Thyroid gland (tissue), 4 donors: ENCODE data around the gene VSTM2B. TPM values are rescaled to one million over a fixed set of nuclear protein-coding genes. Genes with fewer than 3 reads are reported as not detected.

Experiments
- DNase-seq, 2 donors: peaks; one replicate each; pipeline ENCODE4 v3.0.0-alpha.2; 2019
- H3K27ac ChIP-seq, 3 donors: fragments of 200-600 bp; sonication (generic); 1 replicate in 2 of 3; 2 replicates in 1 of 3; pipeline ENCODE4 v1.5.1; 2016 to 2019; ENCODE audit warnings: mild to moderate bottlenecking in 1 of 3, moderate library complexity in 1 of 3
- H3K27me3 ChIP-seq: fragments of 200-600 bp; sonication (generic); one replicate; pipeline ENCODE4 v1.5.1; 2019
- H3K36me3 ChIP-seq, 2 donors: fragments of 200-600 bp; sonication (generic); one replicate each; pipeline ENCODE4 v1.5.1; 2016 to 2019
- H3K4me1 ChIP-seq, 2 donors: fragments of 200-600 bp; sonication (generic); one replicate each; pipeline ENCODE4 v1.5.1; 2017 to 2019
- H3K4me3 ChIP-seq, 3 donors: fragments of 200-600 bp; sonication (generic); replicated peaks in 1 of 3; 1 replicate in 2 of 3; 2 replicates in 1 of 3; pipeline ENCODE4 v1.5.1; 2016; ENCODE audit warnings: mild to moderate bottlenecking in 1 of 3
- H3K9me3 ChIP-seq: fragments of 200-600 bp; sonication (generic); one replicate; pipeline ENCODE4 v1.5.1; 2017
- CTCF ChIP-seq, 6 experiments: fragments of 200-600 bp in 3 of 6; fragments of 450-650 bp in 3 of 6; sonication (generic) in 3 of 6; IDR thresholded peaks; one replicate each; pipeline ENCODE4 v1.5.1; 2016 to 2019; ENCODE audit warnings: antibody characterized with exemption in 6 of 6, mild to moderate bottlenecking in 2 of 6, inconsistent platforms in 1 of 6, moderate library complexity in 1 of 6
- POLR2A ChIP-seq, 2 donors: fragments of 450-650 bp; IDR thresholded peaks; one replicate each; pipeline ENCODE4 v1.6.1; 2017; ENCODE audit warnings: antibody characterized with exemption in 2 of 2, mild to moderate bottlenecking in 2 of 2, moderate library complexity in 1 of 2
- WGBS, 2 donors: methylation state at CpG; one replicate each; pipeline ENCODE4 v1.1.5; 2017; 5-methylcytosine and 5-hydroxymethylcytosine counted together
- intact Hi-C: fragments of 100-400 bp; cut with DNase I; formaldehyde crosslinking; loops from one replicate; pipeline ENCODE4 v1.15.1; 2023
- total RNA-seq, 4 donors: library from RNA; depleted of rRNA; stranded (reverse); fragments of >200 nt; gene quantifications; one replicate each; pipeline ENCODE4 v1.2.3, GENCODE V29; 2016

The VSTM2B gene
- total RNA-seq, 4 donors from 2014 or later = not detected

GRCh38 chr19:29566496-29567054, 40.8 kb downstream of the VSTM2B start:
- Histone ChIP-seq H3K9me3 (no peaks in the 10 kb centered on the region), H3K27me3 (no peaks in the 10 kb centered on the region), H3K4me1 (no peaks in the 10 kb centered on the region), H3K36me3 (no peaks in the 10 kb centered on the region), H3K4me3 (no peak overlapping the region), H3K27ac (no peak overlapping the region)
- DNase-seq = no peak
- intact Hi-C loops = no loop called here
- no peak for TF ChIP-seq POLR2A (IDR thresholded peaks at IDR 0.05)
- TF ChIP-seq CTCF (IDR thresholded peaks at IDR 0.05) = no peak
- 80 to 88% methylated on average over 3 of the region's 3 CpGs for whole genome bisulfite sequencing, 2 donors

GRCh38 chr19:29567366-29567915, 41.6 kb downstream of the VSTM2B start:
- DNase-seq = no peak
- TF ChIP-seq CTCF (IDR thresholded peaks at IDR 0.05) = no peak
- TF ChIP-seq POLR2A (IDR thresholded peaks at IDR 0.05) = no peak
- 62 to 63% methylated on average over 2 of the region's 2 CpGs for WGBS, 2 donors
- H3K4me1 ChIP-seq = no peaks in the 10 kb centered on the region
- intact Hi-C loops = no loop called here
- H3K36me3 ChIP-seq = no peaks in the 10 kb centered on the region
- no peak overlapping the region for H3K4me3 ChIP-seq
- no peaks in the 10 kb centered on the region for H3K27me3 ChIP-seq
- no peak overlapping the region for H3K27ac ChIP-seq
- H3K9me3 ChIP-seq = no peaks in the 10 kb centered on the region

- H3K36me3 ChIP-seq = no peaks in the 10 kb centered on the region
- WGBS, 2 donors = 50 to 66% methylated on average over 20 to 21 of the region's 22 CpGs
- H3K4me3 ChIP-seq = no peak overlapping the region
- no peaks in the 10 kb centered on the region for H3K4me1 ChIP-seq
- no peaks in the 10 kb centered on the region for H3K27me3 ChIP-seq
- TF ChIP-seq CTCF (IDR thresholded peaks at IDR 0.05) (no peak), POLR2A (IDR thresholded peaks at IDR 0.05) (no peak)
- no peak for DNase-seq
- no peaks in the 10 kb centered on the region for H3K9me3 ChIP-seq
- H3K27ac ChIP-seq = no peak overlapping the region
- intact Hi-C loops = no loop called here
Observed at GRCh38 chr19:29568036-29569025, 42.5 kb downstream of the VSTM2B start.

- Histone ChIP-seq H3K36me3 (no peaks in the 10 kb centered on the region), H3K9me3 (no peaks in the 10 kb centered on the region), H3K4me3 (no peak overlapping the region), H3K27ac (no peak overlapping the region), H3K27me3 (no peaks in the 10 kb centered on the region), H3K4me1 (no peaks in the 10 kb centered on the region)
- no peak for DNase-seq
- intact Hi-C loops = no loop called here
- WGBS, 2 donors = 78 to 81% methylated on average over 7 to 9 of the region's 9 CpGs
- no peak for TF ChIP-seq CTCF (IDR thresholded peaks at IDR 0.05)
- TF ChIP-seq POLR2A (IDR thresholded peaks at IDR 0.05) = no peak
Observed at GRCh38 chr19:29569038-29569911, 43.5 kb downstream of the VSTM2B start.
